NCI-H226 (cell line): ENCODE results near the gene CXCL12.

Experiments
- DNase-seq: peaks from one replicate; pipeline ENCODE4 v3.0.0-alpha.2; 2015

The CXCL12 gene

GRCh38 chr10:44361109-44361508 lies 23.8 kb downstream of the CXCL12 start:
- no peak for DNase-seq

GRCh38 chr10:44358080-44358771 lies 26.7 kb downstream of the CXCL12 start:
- DNase-seq, result no peak

- no peak for DNase-seq
Measured at GRCh38 chr10:44357023-44357540, 27.8 kb downstream of the CXCL12 start.

- DNase-seq, result no peak
Measured at GRCh38 chr10:44356139-44357022, 28.5 kb downstream of the CXCL12 start.

- no peak for DNase-seq
Measured at GRCh38 chr10:44355630-44356029, 29.3 kb downstream of the CXCL12 start.

GRCh38 chr10:44354771-44355170 lies 30.1 kb downstream of the CXCL12 start:
- no peak for DNase-seq

GRCh38 chr10:44353721-44354120 lies 31.2 kb downstream of the CXCL12 start:
- no peak for DNase-seq

- DNase-seq, result no peak
Measured at GRCh38 chr10:44353128-44353390, 31.8 kb downstream of the CXCL12 start.

- no peak for DNase-seq
Measured at GRCh38 chr10:44352316-44353127, 32.4 kb downstream of the CXCL12 start.

- DNase-seq, result no peak
Measured at GRCh38 chr10:44348496-44348895, 36.4 kb downstream of the CXCL12 start.

- no peak for DNase-seq
Measured at GRCh38 chr10:44347609-44348400, 37.1 kb downstream of the CXCL12 start.

GRCh38 chr10:44344727-44345126 lies 40.2 kb downstream of the CXCL12 start:
- no peak for DNase-seq

GRCh38 chr10:44343843-44344242 lies 41.1 kb downstream of the CXCL12 start:
- DNase-seq, result no peak

GRCh38 chr10:44341886-44342285 lies 43.0 kb downstream of the CXCL12 start:
- no peak for DNase-seq

GRCh38 chr10:44340557-44340956 lies 44.3 kb downstream of the CXCL12 start:
- no peak for DNase-seq

- DNase-seq, result no peak
Measured at GRCh38 chr10:44339218-44339617, 45.7 kb downstream of the CXCL12 start.

- DNase-seq, result no peak
Measured at GRCh38 chr10:44337081-44337480, 47.8 kb downstream of the CXCL12 start.

GRCh38 chr10:44335330-44336021 lies 49.4 kb downstream of the CXCL12 start:
- DNase-seq, result no peak

GRCh38 chr10:44334621-44335184 lies 50.2 kb downstream of the CXCL12 start:
- DNase-seq, result no peak

GRCh38 chr10:44334091-44334490 lies 50.8 kb downstream of the CXCL12 start:
- DNase-seq, result no peak

- DNase-seq, result no peak
Measured at GRCh38 chr10:44333511-44333910, 51.4 kb downstream of the CXCL12 start.

GRCh38 chr10:44332465-44332864 lies 52.4 kb downstream of the CXCL12 start:
- no peak for DNase-seq
